ENCODE measurements around the gene U2AF1L4.

The U2AF1L4 gene

DNA sequence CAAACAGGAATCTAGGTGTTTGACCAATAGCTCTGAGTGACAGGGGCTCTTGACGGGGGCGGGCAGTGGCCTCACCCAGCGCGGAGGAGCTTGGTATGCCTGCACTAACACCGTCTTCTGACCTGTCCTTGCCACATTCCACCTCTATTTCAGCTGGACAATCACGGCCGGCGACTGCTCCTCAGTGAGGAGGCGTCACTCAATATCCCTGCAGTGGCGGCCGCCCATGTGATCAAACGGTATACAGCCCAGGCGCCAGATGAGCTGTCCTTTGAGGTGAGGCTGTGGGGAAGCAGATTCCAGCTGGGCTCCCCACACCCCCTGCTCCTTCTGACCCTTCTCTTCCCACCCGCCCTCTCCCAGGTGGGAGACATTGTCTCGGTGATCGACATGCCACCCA, 34.8 kb upstream of the U2AF1L4 start:
- Histone ChIP-seq H3K9me3 (ENCODE audit: control insufficient read depth, low read length) (no peaks in the 10 kb centered on the region), H3K36me3 (ENCODE audit: control insufficient read depth, insufficient read depth, low read length) (peaks cover 23% of the 10 kb centered on the region), H3K4me1 (ENCODE audit: control insufficient read depth, insufficient read depth, low read length, poor library complexity, severe bottlenecking) (peaks cover 24% of the 10 kb centered on the region), H3K27ac (ENCODE audit: low read depth, low read length, severe bottlenecking) (no peak overlapping the region), H3K4me3 (ENCODE audit: extremely low read depth, insufficient read depth, low read length, poor library complexity, severe bottlenecking) (no peak overlapping the region)
- WGBS, 2 experiments (ENCODE audit: insufficient coverage in 2 of 2), result 90 to 92% methylated on average over 12 to 15 of the region's 16 CpGs

GRCh38 chr19:35779033-35779432, 33.8 kb upstream of the U2AF1L4 start:
- no peaks in the 10 kb centered on the region for H3K9me3 ChIP-seq (ENCODE audit: control insufficient read depth, low read length)
- H3K4me3 ChIP-seq (ENCODE audit: extremely low read depth, insufficient read depth, low read length, poor library complexity, severe bottlenecking), result no peak overlapping the region
- no peak overlapping the region for H3K27ac ChIP-seq (ENCODE audit: low read depth, low read length, severe bottlenecking)
- peaks cover 23% of the 10 kb centered on the region for H3K36me3 ChIP-seq (ENCODE audit: control insufficient read depth, insufficient read depth, low read length)
- 92 to 95% methylated on average over 8 of the region's 8 CpGs for WGBS, 2 experiments (ENCODE audit: insufficient coverage in 2 of 2)
- peaks cover 24% of the 10 kb centered on the region for H3K4me1 ChIP-seq (ENCODE audit: control insufficient read depth, insufficient read depth, low read length, poor library complexity, severe bottlenecking)

DNA sequence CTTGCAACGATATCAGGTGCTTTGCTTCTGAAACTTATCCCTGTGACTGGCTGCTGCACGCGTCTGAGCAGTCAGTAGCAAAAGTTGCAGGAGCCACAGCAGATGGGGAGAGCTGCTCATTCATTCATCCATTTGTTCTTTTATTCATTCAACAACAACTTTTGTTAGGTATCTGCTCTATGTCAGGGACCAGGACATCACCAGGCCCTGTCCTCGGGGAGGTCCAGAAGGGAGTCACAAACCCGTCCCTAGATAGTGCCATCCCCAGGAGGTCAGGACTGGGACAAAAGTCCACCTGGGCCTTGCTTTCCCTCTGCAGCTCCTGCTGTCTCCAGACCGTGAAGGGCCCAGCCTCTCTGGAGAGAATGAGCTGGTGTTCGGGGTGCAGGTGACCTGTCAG, 32.7 kb upstream of the U2AF1L4 start:
- 91 to 98% methylated on average over 7 of the region's 7 CpGs for WGBS, 2 experiments (ENCODE audit: insufficient coverage in 2 of 2)
- Histone ChIP-seq H3K36me3 (ENCODE audit: control insufficient read depth, insufficient read depth, low read length) (peaks cover 23% of the 10 kb centered on the region), H3K9me3 (ENCODE audit: control insufficient read depth, low read length) (no peaks in the 10 kb centered on the region)

GRCh38 chr19:35777086-35777841, 32.0 kb upstream of the U2AF1L4 start:
- 31 to 32% methylated on average over 18 to 19 of the region's 19 CpGs for WGBS, 2 experiments (ENCODE audit: insufficient coverage in 2 of 2)
- H3K4me1 ChIP-seq (ENCODE audit: control insufficient read depth, insufficient read depth, low read length, poor library complexity, severe bottlenecking), result peaks cover 20% of the 10 kb centered on the region

More for the DNA sequence above, 32.7 kb upstream of the U2AF1L4 start:
- H3K4me3 ChIP-seq (ENCODE audit: extremely low read depth, insufficient read depth, low read length, poor library complexity, severe bottlenecking), result no peak overlapping the region
- H3K4me1 ChIP-seq (ENCODE audit: control insufficient read depth, insufficient read depth, low read length, poor library complexity, severe bottlenecking), result peaks cover 20% of the 10 kb centered on the region
- no peak overlapping the region for H3K27ac ChIP-seq (ENCODE audit: low read depth, low read length, severe bottlenecking)

DNA sequence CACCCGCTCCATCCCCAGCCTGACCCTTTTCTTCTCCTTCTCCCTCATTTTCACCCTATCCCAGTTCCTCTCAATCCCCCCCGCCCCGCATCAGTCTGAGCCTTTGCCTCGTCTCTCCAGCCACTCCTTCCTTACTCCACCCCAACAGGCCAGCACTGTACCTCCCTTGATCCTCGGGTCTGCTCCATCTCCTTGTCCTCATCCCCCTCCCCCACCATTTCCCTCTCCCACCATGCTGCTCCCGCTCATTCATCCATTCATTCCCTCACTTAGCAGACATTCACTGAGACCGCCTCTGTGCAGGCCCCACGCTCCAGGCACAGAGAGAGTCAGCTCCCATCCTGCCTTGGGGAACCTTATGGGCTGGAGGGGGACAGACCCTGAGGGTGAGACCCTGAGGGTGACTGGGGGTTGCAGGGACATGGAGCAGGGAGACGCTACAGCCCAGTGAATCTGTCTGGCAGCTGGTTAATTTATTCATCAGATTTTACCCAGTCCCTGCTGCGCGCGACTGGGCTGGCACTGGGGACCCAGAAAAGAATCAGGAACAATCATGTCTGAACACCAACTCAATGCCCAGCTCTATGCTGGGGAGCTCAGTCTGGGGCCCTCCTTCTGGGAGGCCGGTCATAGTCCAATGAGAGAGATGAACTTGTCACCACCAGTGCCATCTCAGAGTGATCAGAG, 31.0 kb upstream of the U2AF1L4 start:
- WGBS, 2 experiments (ENCODE audit: insufficient coverage in 2 of 2), result 57 to 69% methylated on average over 5 to 12 of the region's 13 CpGs
- peak overlapping the region; percentile 60 for H3K4me3 ChIP-seq (ENCODE audit: extremely low read depth, insufficient read depth, low read length, poor library complexity, severe bottlenecking)
- no peak overlapping the region for H3K27ac ChIP-seq (ENCODE audit: low read depth, low read length, severe bottlenecking)

More at GRCh38 chr19:35777086-35777841, 32.0 kb upstream of the U2AF1L4 start:
- Histone ChIP-seq H3K36me3 (ENCODE audit: control insufficient read depth, insufficient read depth, low read length) (peaks cover 18% of the 10 kb centered on the region), H3K9me3 (ENCODE audit: control insufficient read depth, low read length) (no peaks in the 10 kb centered on the region), H3K4me3 (ENCODE audit: extremely low read depth, insufficient read depth, low read length, poor library complexity, severe bottlenecking) (no peak overlapping the region), H3K27ac (ENCODE audit: low read depth, low read length, severe bottlenecking) (no peak overlapping the region)

DNA sequence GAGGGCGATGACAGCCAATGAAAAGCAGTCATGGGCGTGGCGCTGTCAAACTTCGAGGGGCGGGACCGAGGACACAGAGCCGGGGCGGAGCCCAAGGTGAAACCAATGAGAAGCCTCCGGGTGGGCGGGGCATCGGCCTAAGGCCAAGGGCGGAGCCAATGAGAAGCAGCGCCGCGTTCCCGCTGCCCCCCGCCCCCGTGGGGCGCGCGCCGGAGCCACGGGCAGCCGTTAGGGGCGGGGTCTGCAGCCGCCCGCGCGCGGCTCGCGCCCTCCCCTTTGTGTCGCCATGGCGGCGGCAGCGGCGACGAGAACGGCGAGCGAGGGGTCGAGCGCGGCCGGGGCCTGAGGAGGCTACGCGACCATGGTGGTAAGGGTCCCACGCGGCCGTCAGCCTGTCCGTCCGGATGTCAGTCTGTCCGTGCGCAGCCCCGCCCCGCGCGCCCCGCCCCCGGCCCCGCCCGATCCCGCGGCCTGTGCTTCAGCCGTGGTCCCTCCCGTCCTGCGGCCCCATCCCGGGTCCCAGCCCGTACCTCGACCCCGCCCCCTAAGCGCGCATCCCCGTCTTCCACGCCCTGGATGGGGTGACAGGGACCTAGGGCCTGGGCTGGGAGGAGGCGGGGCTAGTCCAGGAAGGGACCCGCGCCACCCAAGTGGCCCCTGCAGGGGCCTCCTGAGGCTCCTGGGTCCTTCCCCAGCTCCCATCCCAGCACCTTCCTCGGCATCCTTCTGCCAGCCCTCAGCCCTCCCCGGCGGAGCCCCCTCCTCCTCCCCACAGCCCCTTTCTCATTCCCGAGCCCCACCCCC, 30.3 kb upstream of the U2AF1L4 start, which contains the start of gene ARHGAP33:
Gene ARHGAP33 (plus strand): TSS at position 267 of the 804 bp plus-strand sequence. CDS start 95 bp downstream, at position 362.
- H3K4me3 ChIP-seq (ENCODE audit: extremely low read depth, insufficient read depth, low read length, poor library complexity, severe bottlenecking), result peak within 1 kb of the TSS; percentile 60
- 0 to 1% methylated on average over 44 to 54 of the region's 82 CpGs for WGBS, 2 experiments (ENCODE audit: insufficient coverage in 2 of 2)
- H3K4me1 ChIP-seq (ENCODE audit: control insufficient read depth, insufficient read depth, low read length, poor library complexity, severe bottlenecking), result peaks cover 20% of the 10 kb centered on the region
- peaks cover 14% of the 10 kb centered on the region for H3K36me3 ChIP-seq (ENCODE audit: control insufficient read depth, insufficient read depth, low read length)
- no peak within 1 kb of the TSS for H3K27ac ChIP-seq (ENCODE audit: low read depth, low read length, severe bottlenecking)
- H3K9me3 ChIP-seq (ENCODE audit: control insufficient read depth, low read length), result no peaks in the 10 kb centered on the region

More for the DNA sequence above, 31.0 kb upstream of the U2AF1L4 start:
- H3K9me3 ChIP-seq (ENCODE audit: control insufficient read depth, low read length), result no peaks in the 10 kb centered on the region
- H3K36me3 ChIP-seq (ENCODE audit: control insufficient read depth, insufficient read depth, low read length), result peaks cover 16% of the 10 kb centered on the region
- peaks cover 20% of the 10 kb centered on the region for H3K4me1 ChIP-seq (ENCODE audit: control insufficient read depth, insufficient read depth, low read length, poor library complexity, severe bottlenecking)

GRCh38 chr19:35775046-35775297, 29.8 kb upstream of the U2AF1L4 start:
- Histone ChIP-seq H3K36me3 (ENCODE audit: control insufficient read depth, insufficient read depth, low read length) (peaks cover 11% of the 10 kb centered on the region), H3K9me3 (ENCODE audit: control insufficient read depth, low read length) (no peaks in the 10 kb centered on the region), H3K4me3 (ENCODE audit: extremely low read depth, insufficient read depth, low read length, poor library complexity, severe bottlenecking) (peak overlapping the region; percentile 60), H3K27ac (ENCODE audit: low read depth, low read length, severe bottlenecking) (no peak overlapping the region), H3K4me1 (ENCODE audit: control insufficient read depth, insufficient read depth, low read length, poor library complexity, severe bottlenecking) (peaks cover 20% of the 10 kb centered on the region)
- WGBS, 2 experiments (ENCODE audit: insufficient coverage in 2 of 2), result 30% methylated on average over 9 of the region's 9 CpGs

- Histone ChIP-seq H3K4me3 (ENCODE audit: extremely low read depth, insufficient read depth, low read length, poor library complexity, severe bottlenecking) (peak overlapping the region; percentile 60), H3K36me3 (ENCODE audit: control insufficient read depth, insufficient read depth, low read length) (peaks cover 7% of the 10 kb centered on the region), H3K9me3 (ENCODE audit: control insufficient read depth, low read length) (no peaks in the 10 kb centered on the region), H3K27ac (ENCODE audit: low read depth, low read length, severe bottlenecking) (no peak overlapping the region), H3K4me1 (ENCODE audit: control insufficient read depth, insufficient read depth, low read length, poor library complexity, severe bottlenecking) (peaks cover 20% of the 10 kb centered on the region)
- 56 to 63% methylated on average over 15 to 16 of the region's 16 CpGs for WGBS, 2 experiments (ENCODE audit: insufficient coverage in 2 of 2)
These were observed 29.2 kb upstream of the U2AF1L4 start for GRCh38 chr19:35774274-35775045.

GRCh38 chr19:35773020-35773806, 28.0 kb upstream of the U2AF1L4 start:
- 73 to 80% methylated on average over 7 to 8 of the region's 9 CpGs for WGBS, 2 experiments (ENCODE audit: insufficient coverage in 2 of 2)
- H3K27ac ChIP-seq (ENCODE audit: low read depth, low read length, severe bottlenecking), result no peak overlapping the region

More at GRCh38 chr19:35773020-35773806, 28.0 kb upstream of the U2AF1L4 start:
- Histone ChIP-seq H3K4me3 (ENCODE audit: extremely low read depth, insufficient read depth, low read length, poor library complexity, severe bottlenecking) (no peak overlapping the region), H3K36me3 (ENCODE audit: control insufficient read depth, insufficient read depth, low read length) (peaks cover 10% of the 10 kb centered on the region), H3K4me1 (ENCODE audit: control insufficient read depth, insufficient read depth, low read length, poor library complexity, severe bottlenecking) (peaks cover 20% of the 10 kb centered on the region), H3K9me3 (ENCODE audit: control insufficient read depth, low read length) (no peaks in the 10 kb centered on the region)

Measured in mesodermal cell (in vitro differentiated cells).